NT2/D1 (cell line): Measurements from ENCODE around the gene R3HDM4.

ENCODE experiments used
- YY1 ChIP-seq: IDR thresholded peaks from 2 replicates; pipeline ENCODE4 v1.6.1; 2011; ENCODE audit not compliant: insufficient read length, insufficient read depth
- ZNF274 ChIP-seq: IDR thresholded peaks from 2 replicates; pipeline ENCODE4 v1.6.1; 2011; ENCODE audit warnings: mild to moderate bottlenecking, low read depth, low read length

DNA sequence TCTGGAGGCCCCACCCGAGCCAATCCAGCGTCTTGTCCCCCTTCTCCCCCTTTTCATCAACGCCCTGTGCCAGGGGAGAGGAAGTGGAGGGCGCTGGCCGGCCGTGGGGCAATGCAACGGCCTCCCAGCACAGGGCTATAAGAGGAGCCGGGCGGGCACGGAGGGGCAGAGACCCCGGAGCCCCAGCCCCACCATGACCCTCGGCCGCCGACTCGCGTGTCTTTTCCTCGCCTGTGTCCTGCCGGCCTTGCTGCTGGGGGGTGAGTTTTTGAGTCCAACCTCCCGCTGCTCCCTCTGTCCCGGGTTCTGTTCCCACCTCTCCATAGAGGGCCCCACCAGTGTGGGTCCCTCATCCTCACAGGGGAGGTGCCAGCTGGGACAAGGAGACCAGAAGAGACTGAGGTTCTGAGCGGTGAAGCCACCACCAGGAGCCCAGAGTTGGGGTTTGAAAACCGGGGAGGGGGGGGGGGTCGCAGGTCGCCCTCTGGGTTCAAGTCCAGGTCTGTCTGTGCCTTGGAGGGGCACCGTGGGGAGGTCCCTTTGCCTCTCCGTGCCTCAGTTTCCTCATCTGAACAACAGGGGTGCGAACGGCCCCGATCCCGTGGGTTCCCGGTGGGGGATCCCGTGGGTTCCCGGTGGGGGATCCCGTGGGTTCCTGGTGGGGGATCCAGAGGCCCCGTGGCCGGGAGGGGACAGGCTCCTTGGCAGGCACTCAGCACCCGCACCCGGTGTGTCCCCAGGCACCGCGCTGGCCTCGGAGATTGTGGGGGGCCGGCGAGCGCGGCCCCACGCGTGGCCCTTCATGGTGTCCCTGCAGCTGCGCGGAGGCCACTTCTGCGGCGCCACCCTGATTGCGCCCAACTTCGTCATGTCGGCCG, 60.6 kb downstream of the R3HDM4 start, which contains the start of gene ELANE:
- no peak for TF ChIP-seq ZNF274
- no peak for TF ChIP-seq YY1
